ENCODE data around the gene NLGN1. TPM values are rescaled to one million over a fixed set of nuclear protein-coding genes. Genes with fewer than 3 reads are reported as not detected.

NLGN1 gene
- total and polyA plus RNA-seq, 2 of the 13 experiments (the other 11 are each of a cell fraction or from before 2014, with no cell fraction given), result not detected

GRCh38 chr3:174125267-174125824, 727.8 kb downstream of the NLGN1 start:
- Histone ChIP-seq H2AFZ (ENCODE audit: low read length) (no peak overlapping the region), H3K4me2 (ENCODE audit: low read depth, low read length) (no peak overlapping the region), H4K20me1 (ENCODE audit: insufficient read depth, low read length) (no peaks in the 10 kb centered on the region), H3K79me2 (ENCODE audit: insufficient read depth, low read length) (no peaks in the 10 kb centered on the region), H3K9me3 (ENCODE audit: low read length) (no peaks in the 10 kb centered on the region), H3K9ac (ENCODE audit: insufficient read depth, low read depth, low read length) (no peak overlapping the region), H3K27ac (ENCODE audit: extremely low read length, insufficient read depth, low read length) (no peak overlapping the region), H3K4me3 (replicated peaks in 1 of 3; ENCODE audit: insufficient read depth in 1 of 3, low read depth in 2 of 3, low read length in 3 of 3) (no peak overlapping the region), H3K27me3 (ENCODE audit: control insufficient read depth in 1 of 2, insufficient read depth in 2 of 2, low read length in 2 of 2) (no peaks in the 10 kb centered on the region), H3K36me3 (replicated peaks in 1 of 2; ENCODE audit: control insufficient read depth in 1 of 2, insufficient read depth in 2 of 2, low read length in 2 of 2) (no peaks in the 10 kb centered on the region), H3K4me1 (ENCODE audit: insufficient read depth, low read length) (no peaks in the 10 kb centered on the region)
- DNase-seq (ENCODE audit: low spot score), result peak; percentile 2
- TF ChIP-seq STAG1 (CRISPR knock-in tag; IDR thresholded peaks at IDR 0.05) (peak; percentile 57), CTCF (CRISPR knock-in tag; IDR thresholded peaks at IDR 0.05) (peak; percentile 39), ZNF576 (CRISPR knock-in tag; IDR thresholded peaks at IDR 0.05) (no peak), TSC22D2 (CRISPR knock-in tag; IDR thresholded peaks at IDR 0.05; ENCODE audit: borderline replicate concordance) (no peak), RXRA (CRISPR knock-in tag; IDR thresholded peaks at IDR 0.05) (no peak), HIVEP1 (CRISPR knock-in tag; IDR thresholded peaks at IDR 0.05) (no peak)
- ChIA-PET CTCF (ENCODE audit: low intra/inter-chr PET ratio, low total read pairs) (no interaction called here), POLR2A (no interaction called here)
- intact Hi-C loops (cut with micrococcal nuclease; ENCODE audit: unreplicated experiment) (no loop called here), in situ Hi-C loops (cut with HindIII; ENCODE audit: extremely low pct_ligation_motif_present, low pct_unique_long_range_greater_than_20kb) (no loop called here)
- peak; percentile 47; the same call in 2 of the 3 replicates for ATAC-seq
- FAIRE-seq, result no peak
- WGBS (ENCODE audit: low lambda C conversion rate), result 6% methylated on average over 2 of the region's 2 CpGs
- BruUV-seq (replicated peaks), result no TSS peak
